Measurements from ENCODE around the gene IGF2BP2. TPM values are rescaled to one million over a fixed set of nuclear protein-coding genes. Genes with fewer than 3 reads are reported as not detected.
"Not testable (repeated sequence)": the region's sequence is repeated elsewhere in the genome, so short reads cannot be mapped to it uniquely, and the experiment has no call there.

The IGF2BP2 gene
- total RNA-seq, 1 donor from 2014 or later, result 57.6 TPM

DNA sequence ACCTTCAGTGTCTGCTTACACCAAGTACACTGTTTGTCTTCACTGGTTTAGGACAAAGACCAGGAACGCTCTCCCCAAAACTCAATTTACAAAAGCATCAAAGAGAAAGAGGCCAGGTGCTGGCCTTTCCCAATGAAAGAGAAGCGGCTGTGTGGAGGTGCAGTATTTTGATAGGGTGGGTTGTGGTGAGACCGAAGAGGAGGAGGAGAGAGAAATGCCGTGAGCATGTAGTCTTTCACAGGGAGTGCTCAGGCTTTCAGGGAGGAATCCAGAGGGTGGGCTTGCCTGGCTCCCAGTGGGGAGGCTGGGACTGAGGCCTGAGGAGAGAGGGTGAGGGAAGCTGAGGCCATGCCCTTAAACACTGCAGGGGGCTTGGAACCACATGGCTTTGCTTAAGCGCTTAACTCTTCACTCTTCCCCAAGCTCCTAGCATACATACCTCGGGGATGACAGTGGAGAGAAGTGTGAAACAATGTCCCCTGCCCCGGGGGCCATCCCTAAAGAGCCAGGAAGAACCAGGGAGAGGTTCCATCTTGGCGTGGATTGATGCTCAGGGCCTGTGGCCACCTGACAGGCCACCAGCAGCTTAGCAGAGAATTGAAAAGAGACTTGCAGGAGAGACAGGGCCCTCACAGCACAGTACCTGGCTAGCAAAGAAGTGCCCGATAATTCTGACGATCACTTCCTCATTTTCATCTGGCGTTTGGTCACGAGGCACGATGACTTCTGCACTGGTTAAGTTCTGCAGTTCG, 178.3 kb downstream of the IGF2BP2 start:
- no peak for DNase-seq (ENCODE audit: low read depth)
- no peak overlapping the region for H3K4me3 ChIP-seq (ENCODE audit: low read depth, low read length)
- TF ChIP-seq, protein P1, sequence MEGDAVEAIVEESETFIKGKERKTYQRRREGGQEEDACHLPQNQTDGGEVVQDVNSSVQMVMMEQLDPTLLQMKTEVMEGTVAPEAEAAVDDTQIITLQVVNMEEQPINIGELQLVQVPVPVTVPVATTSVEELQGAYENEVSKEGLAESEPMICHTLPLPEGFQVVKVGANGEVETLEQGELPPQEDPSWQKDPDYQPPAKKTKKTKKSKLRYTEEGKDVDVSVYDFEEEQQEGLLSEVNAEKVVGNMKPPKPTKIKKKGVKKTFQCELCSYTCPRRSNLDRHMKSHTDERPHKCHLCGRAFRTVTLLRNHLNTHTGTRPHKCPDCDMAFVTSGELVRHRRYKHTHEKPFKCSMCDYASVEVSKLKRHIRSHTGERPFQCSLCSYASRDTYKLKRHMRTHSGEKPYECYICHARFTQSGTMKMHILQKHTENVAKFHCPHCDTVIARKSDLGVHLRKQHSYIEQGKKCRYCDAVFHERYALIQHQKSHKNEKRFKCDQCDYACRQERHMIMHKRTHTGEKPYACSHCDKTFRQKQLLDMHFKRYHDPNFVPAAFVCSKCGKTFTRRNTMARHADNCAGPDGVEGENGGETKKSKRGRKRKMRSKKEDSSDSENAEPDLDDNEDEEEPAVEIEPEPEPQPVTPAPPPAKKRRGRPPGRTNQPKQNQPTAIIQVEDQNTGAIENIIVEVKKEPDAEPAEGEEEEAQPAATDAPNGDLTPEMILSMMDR (conservative IDR thresholded peaks at IDR 0.05; ENCODE audit: low read depth, low read length), result no peak

DNA sequence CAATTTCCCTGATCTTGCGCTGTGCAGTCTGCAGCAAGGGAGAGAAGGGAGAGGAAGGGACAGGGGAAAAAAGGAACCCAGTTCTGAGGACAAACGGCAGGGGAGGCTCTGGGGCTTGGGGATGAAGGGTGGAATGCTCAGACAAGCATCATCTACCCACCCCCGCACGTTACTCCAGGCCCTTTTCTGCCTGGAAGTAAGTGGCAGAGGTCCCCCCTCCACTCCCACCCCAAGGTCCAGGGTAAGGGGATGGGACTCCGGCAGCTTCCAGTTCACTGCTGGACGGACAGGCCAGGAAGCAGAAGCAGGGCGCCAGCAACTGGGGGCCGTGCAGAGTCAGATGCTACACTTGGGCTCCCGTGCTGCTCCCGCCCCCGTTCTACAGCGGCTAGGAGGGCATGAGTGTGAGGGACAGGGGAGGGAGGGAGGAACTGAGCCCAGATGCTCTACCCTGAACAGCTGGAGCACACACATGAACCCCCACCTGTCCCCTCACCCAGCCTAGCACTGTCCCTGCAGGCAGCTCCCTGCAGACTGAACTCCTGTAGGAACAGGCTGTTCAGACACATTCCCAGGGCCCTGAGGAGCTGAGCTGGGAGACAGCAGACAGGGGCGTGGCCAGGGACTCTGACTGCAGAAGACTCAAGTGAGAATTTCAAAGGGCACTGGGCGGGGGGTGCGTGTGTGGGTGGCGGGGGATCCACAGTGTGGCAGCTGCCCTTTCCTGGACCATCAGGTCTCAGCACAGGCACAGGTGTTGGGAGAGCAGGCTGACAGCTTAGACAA, 179.1 kb downstream of the IGF2BP2 start:
- DNase-seq (ENCODE audit: low read depth), result no peak
- H3K4me3 ChIP-seq (ENCODE audit: low read depth, low read length), result no peak overlapping the region

DNA sequence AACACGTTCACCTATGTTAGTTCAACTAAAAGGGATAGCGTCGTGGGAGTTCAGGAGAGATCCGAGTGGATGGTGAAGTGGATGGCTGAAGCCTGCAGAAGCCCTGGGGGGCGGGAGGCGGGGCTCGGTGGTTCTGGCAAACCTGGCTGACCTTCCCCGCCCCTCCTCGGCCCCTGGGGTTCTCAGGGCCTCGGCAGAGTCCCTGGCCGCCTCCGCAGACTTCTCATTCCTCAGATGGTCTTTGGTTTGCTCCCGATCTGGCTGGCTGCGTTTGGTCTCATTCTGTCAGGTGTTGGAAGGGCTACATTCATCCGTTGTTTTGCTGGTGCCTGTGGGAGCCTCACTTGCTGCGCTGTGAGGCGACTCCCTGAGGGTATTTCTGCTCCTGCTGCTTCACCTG, 179.7 kb downstream of the IGF2BP2 start:
- not testable (repeated sequence) for DNase-seq (ENCODE audit: low read depth); H3K4me3 ChIP-seq (ENCODE audit: low read depth, low read length)

More for the DNA sequence above, 179.1 kb downstream of the IGF2BP2 start:
- TF ChIP-seq, protein P1 (conservative IDR thresholded peaks at IDR 0.05; ENCODE audit: low read depth, low read length), result no peak

DNA sequence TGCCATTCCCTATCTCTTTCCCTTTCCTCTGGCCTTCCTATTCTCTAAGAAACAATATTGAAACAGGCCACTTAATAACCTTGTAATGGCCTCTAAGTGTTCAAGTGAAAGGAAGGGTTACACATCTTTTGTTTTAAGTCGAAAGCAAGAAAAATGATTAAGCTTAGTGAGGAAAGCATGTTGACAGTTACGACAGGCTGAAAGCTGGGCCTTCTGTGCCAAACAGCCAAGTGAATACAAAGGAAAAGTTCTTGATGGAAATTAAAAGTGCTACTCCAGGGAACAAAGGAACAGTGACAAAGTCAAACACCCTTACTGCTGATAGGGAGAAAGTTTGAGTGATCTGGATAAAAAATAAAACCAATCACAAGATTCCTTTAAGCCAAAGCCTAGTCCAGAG, 184.5 kb downstream of the IGF2BP2 start:
- TF ChIP-seq, protein P1 (conservative IDR thresholded peaks at IDR 0.05; ENCODE audit: low read depth, low read length), result no peak
- H3K4me3 ChIP-seq (ENCODE audit: low read depth, low read length), result no peak overlapping the region
- DNase-seq (ENCODE audit: low read depth), result no peak

DNA sequence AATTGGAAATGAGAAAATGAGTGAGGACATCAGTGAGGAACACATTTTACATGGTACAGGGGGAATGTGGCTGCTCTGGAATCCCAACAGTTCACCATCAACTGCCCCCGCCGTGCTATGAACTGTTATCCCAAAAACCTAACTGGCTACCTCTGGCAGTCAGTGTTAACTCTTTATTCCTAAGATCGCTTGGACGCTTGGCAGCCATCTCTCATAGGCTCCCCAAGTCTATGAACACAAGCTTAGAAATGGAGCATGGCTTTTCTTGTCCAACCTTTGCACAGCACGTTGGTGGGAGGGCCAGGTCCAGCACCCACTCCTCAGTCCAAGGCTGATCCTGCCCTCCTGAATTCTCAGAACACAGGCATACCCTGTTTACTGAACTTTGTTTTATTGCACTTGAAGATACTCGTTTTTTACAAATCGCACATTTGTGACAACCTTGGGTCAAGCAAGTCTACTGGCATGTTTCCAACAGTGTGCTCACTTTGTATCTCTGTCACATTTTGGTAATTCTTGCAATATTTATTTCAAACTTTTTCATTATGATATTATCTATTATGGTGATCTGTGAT, 185.1 kb downstream of the IGF2BP2 start:
- no peak for DNase-seq (ENCODE audit: low read depth)
- TF ChIP-seq, protein P1 (conservative IDR thresholded peaks at IDR 0.05; ENCODE audit: low read depth, low read length), result no peak
- H3K4me3 ChIP-seq (ENCODE audit: low read depth, low read length), result no peak overlapping the region

DNA sequence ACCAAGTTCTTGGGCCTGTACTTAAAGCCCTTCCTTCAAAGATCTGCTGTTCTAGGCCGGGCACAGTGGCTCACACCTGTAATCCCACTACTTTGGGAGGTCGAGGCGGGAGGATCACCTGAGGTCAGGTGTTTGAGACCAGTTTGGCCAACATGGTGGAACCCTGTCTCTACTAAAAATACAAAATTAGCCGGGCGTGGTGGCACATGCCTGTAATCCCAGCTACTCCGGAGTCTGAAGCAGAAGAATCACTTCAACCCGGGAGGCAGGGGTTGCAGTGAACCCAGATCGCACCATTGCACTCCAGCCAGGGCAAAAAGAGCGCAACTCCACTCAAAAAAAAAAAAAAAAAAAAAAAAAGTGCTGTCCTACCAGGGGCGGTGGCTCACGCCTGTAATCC, 186.2 kb downstream of the IGF2BP2 start:
- H3K4me3 ChIP-seq (ENCODE audit: low read depth, low read length); DNase-seq (ENCODE audit: low read depth): not testable (repeated sequence)

DNA sequence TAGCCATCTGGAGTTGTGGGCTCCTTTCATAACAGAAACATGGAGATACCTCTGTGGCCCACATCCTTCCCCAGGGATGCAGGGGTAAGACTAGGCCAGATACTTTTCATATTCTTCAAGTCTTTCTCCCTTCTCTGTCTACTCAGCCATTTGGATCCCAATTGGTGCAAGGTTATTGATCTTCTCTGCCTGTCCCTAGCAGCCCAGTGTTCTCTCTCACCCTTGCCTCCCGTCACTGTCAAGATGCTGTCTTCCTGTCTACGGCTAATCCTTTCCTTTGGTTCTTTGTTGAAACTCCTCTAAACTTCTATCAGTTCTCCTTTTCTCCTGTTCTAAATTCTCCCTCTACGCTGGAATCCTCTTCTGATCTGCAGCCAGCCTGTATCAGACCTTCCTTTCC, 187.5 kb downstream of the IGF2BP2 start:
- TF ChIP-seq, protein P1 (conservative IDR thresholded peaks at IDR 0.05; ENCODE audit: low read depth, low read length), result no peak
- H3K4me3 ChIP-seq (ENCODE audit: low read depth, low read length), result no peak overlapping the region
- DNase-seq (ENCODE audit: low read depth), result no peak
